A549 (cell line): ENCODE data around the gene FAM174B. TPM values are rescaled to one million over a fixed set of nuclear protein-coding genes. Genes with fewer than 3 reads are reported as not detected.

Source experiments
- ATAC-seq, 2 experiments: fragments of 200-7000 bp in 1 of 2; fragments of >200 bp in 1 of 2; cut with Nextera tagmentation in 1 of 2; cut with Tn5 transposase in 1 of 2; 3 replicates each; pipeline versions ENCODE4 v1.8.0 to v1.9.1; 2018 to 2020; ENCODE audit warnings: mild to moderate bottlenecking in 1 of 2, moderate library complexity in 1 of 2
- CTCF ChIA-PET: fragments of 300-600 bp; sonication (Branson Sonifier 250); formaldehyde crosslinking; extraction: SDS; loops from one replicate; lab custom pipeline; 2021; ENCODE audit warnings: antibody characterized with exemption, inconsistent platforms; lab: Yijun Ruan, JAX
- POLR2A ChIA-PET: fragments of 350-600 bp; formaldehyde crosslinking; extraction: SDS; loops from one replicate; lab custom pipeline; 2021; ENCODE audit warnings: antibody characterized with exemption, inconsistent platforms; lab: Yijun Ruan, JAX
- DNase-seq, 2 experiments: peaks; one replicate each; pipeline versions ENCODE4 v3.0.0 to v3.0.0-alpha.2; 2011 to 2016; ENCODE audit warnings: low read depth in 1 of 2, low spot score in 1 of 2
- FAIRE-seq: peaks from 2 replicates; lab custom pipeline; 2011; peaks lifted over from hg19 to GRCh38; lab: Jason Lieb, UNC
- H3K27ac ChIP-seq, 2 experiments: fragments of >200 bp; sonication (Bioruptor Twin); formaldehyde crosslinking; 3 replicates each; pipeline ENCODE4 v1.5.1; 2016 to 2017
- H3K4me1 ChIP-seq: fragments of >200 bp; sonication (Bioruptor Twin); formaldehyde crosslinking; 3 replicates; pipeline ENCODE4 v1.6.1; 2016
- H3K4me2 ChIP-seq: fragments of >200 bp; sonication (Bioruptor Twin); formaldehyde crosslinking; 3 replicates; pipeline ENCODE4 v1.6.1; 2016
- H3K4me3 ChIP-seq: fragments of >200 bp; sonication (Bioruptor Twin); formaldehyde crosslinking; 3 replicates; pipeline ENCODE4 v1.5.1; 2016
- H3K9me3 ChIP-seq: fragments of >200 bp; sonication (Bioruptor Twin); formaldehyde crosslinking; 3 replicates; pipeline ENCODE4 v1.6.1; 2016
- CHD2 ChIP-seq: fragments of 150-350 bp; IDR thresholded peaks from 2 replicates; pipeline ENCODE4 v1.6.1; 2014; ENCODE audit warnings: low read length; ENCODE audit not compliant: partially characterized antibody
- CHD4 ChIP-seq: fragments of 200-600 bp; sonication (generic); IDR thresholded peaks from 2 replicates; pipeline ENCODE4 v1.6.1; 2016; ENCODE audit warnings: antibody characterized with exemption, mild to moderate bottlenecking, borderline replicate concordance
- E2F6 ChIP-seq: IDR thresholded peaks from 2 replicates; pipeline ENCODE4 v1.6.1; 2012; ENCODE audit warnings: low read depth, borderline replicate concordance
- EHMT2 ChIP-seq: fragments of 200-600 bp; sonication (generic); IDR thresholded peaks from 2 replicates; pipeline ENCODE4 v1.6.1; 2016; ENCODE audit warnings: antibody characterized with exemption, low read depth, mild to moderate bottlenecking, moderate library complexity
- ELK1 ChIP-seq: fragments of 150-350 bp; IDR thresholded peaks from 2 replicates; pipeline ENCODE4 v1.6.1; 2014; ENCODE audit warnings: low read depth, mild to moderate bottlenecking, low read length
- GATA3 ChIP-seq: IDR thresholded peaks from 2 replicates; pipeline ENCODE4 v1.6.1; 2012; ENCODE audit warnings: borderline replicate concordance
- HDAC2 ChIP-seq: fragments of 200-600 bp; sonication (generic); IDR thresholded peaks from 2 replicates; pipeline ENCODE4 v1.6.1; 2016
- HES2 ChIP-seq: fragments of >200 bp; sonication (Bioruptor Twin); formaldehyde crosslinking; IDR thresholded peaks from 2 replicates; pipeline ENCODE4 v1.6.1; 2016
- HOXB13 ChIP-seq: fragments of 250-450 bp; sonication (Bioruptor Pico); IDR thresholded peaks from 2 replicates; pipeline ENCODE4 v1.5.0; 2020; ENCODE audit warnings: low read depth, mild to moderate bottlenecking, moderate library complexity
- KDM1A ChIP-seq: fragments of 200-600 bp; sonication (generic); IDR thresholded peaks from 2 replicates; pipeline ENCODE4 v1.6.1; 2016; ENCODE audit warnings: low read depth, mild to moderate bottlenecking
- MAZ ChIP-seq: fragments of 150-350 bp; IDR thresholded peaks from 2 replicates; pipeline ENCODE4 v1.6.1; 2014; ENCODE audit warnings: antibody characterized with exemption, low read depth, low read length, borderline replicate concordance
- NFE2L2 ChIP-seq: fragments of 150-350 bp; conservative IDR thresholded peaks from 2 replicates; pipeline ENCODE4 v1.6.1; 2014; ENCODE audit warnings: low read length
- NR3C1 ChIP-seq: fragments of >200 bp; sonication (Bioruptor Twin); formaldehyde crosslinking; IDR thresholded peaks from 3 replicates; pipeline ENCODE4 v1.6.1; 2017
- PBX3 ChIP-seq: IDR thresholded peaks from 2 replicates; pipeline ENCODE4 v1.6.1; 2012
- POLR2A ChIP-seq: IDR thresholded peaks from 2 replicates; pipeline ENCODE4 v1.6.1; 2012; ENCODE audit warnings: mild to moderate bottlenecking, low read length
- SREBF2 ChIP-seq: fragments of 450-650 bp; IDR thresholded peaks from 2 replicates; pipeline ENCODE4 v1.6.1; 2014; ENCODE audit warnings: mild to moderate bottlenecking, moderate library complexity
- TP53 ChIP-seq: fragments of 250-450 bp; sonication (Bioruptor Pico); IDR thresholded peaks from 2 replicates; pipeline ENCODE4 v1.5.0; 2021; ENCODE audit warnings: mild to moderate bottlenecking, moderate library complexity
- USF2 ChIP-seq: fragments of 450-650 bp; IDR thresholded peaks from 2 replicates; pipeline ENCODE4 v1.6.1; 2014; ENCODE audit warnings: antibody characterized with exemption
- ZC3H11A ChIP-seq: fragments of 450-650 bp; IDR thresholded peaks from 2 replicates; pipeline ENCODE4 v1.6.1; 2014; ENCODE audit warnings: antibody characterized with exemption, mild to moderate bottlenecking
- ZFP36 ChIP-seq: fragments of 450-650 bp; IDR thresholded peaks from 2 replicates; pipeline ENCODE4 v1.6.1; 2014; ENCODE audit warnings: borderline replicate concordance; ENCODE audit not compliant: partially characterized antibody
- ZSCAN20 ChIP-seq: fragments of 250-450 bp; sonication (Bioruptor Pico); IDR thresholded peaks from 2 replicates; pipeline ENCODE4 v1.8.0; 2022; ENCODE audit warnings: mild to moderate bottlenecking, moderate library complexity
- WGBS: methylation state at CpG from one replicate; pipeline ENCODE4 v1.1.6; 2017; ENCODE audit errors: missing lambda C conversion rate; 5-methylcytosine and 5-hydroxymethylcytosine counted together
- polyA plus RNA-seq, 4 experiments: library from polyadenylated mRNA; depleted of rRNA in 3 of 4; stranded (reverse); fragments of >200 nt; fragmentation: RNase III in 1 of 4; extraction: RNeasy Plus Mini Kit Qiagen cat#74134 plus additional on column Dnase treatment in 1 of 4; gene quantifications; 2 replicates in 3 of 4; 3 replicates in 1 of 4; pipeline ENCODE4 v1.2.3, GENCODE V29; 2011 to 2017

The FAM174B gene
- polyA plus RNA-seq, 2 of the 4 experiments (the other 2 are of a cell fraction) = 4.6 to 13.9 TPM

GRCh38 chr15:92653836-92654539 lies 1.6 kb downstream of the FAM174B start:
- no peak overlapping the region for H3K4me2 ChIP-seq
- no peaks in the 10 kb centered on the region; the same call in 2 of the 3 replicates for H3K4me1 ChIP-seq
- H3K4me3 ChIP-seq = no peak overlapping the region
- ChIA-PET CTCF (interaction anchor here (0.7 to 1.0 kb wide), 3 partner anchors 61 to 132 kb away, joined by 3 to 4 read pairs (median 3); no protein-coding TSS in a partner anchor), POLR2A (no interaction called here)
- no peaks in the 10 kb centered on the region for H3K9me3 ChIP-seq
- WGBS = 88% methylated on average over 7 of the region's 7 CpGs
- peak in 1 of 2 experiments; percentile 55 for DNase-seq
- ATAC-seq = peak in 1 of 2 experiments; percentile 59; a peak in 3 of 6 replicates
- TF ChIP-seq KDM1A (no peak), USF2 (no peak), POLR2A (no peak), NFE2L2 (no peak), SREBF2 (no peak), TP53 (CRISPR knock-in tag) (no peak), ZFP36 (no peak), NR3C1 (no peak), HDAC2 (no peak), EHMT2 (no peak), HOXB13 (CRISPR knock-in tag) (no peak), CHD2 (no peak), GATA3 (no peak), CHD4 (no peak), HES2 (no peak)
- FAIRE-seq = no peak
- H3K27ac ChIP-seq = no peak overlapping the region

GRCh38 chr15:92653366-92653765 lies 2.2 kb downstream of the FAM174B start:
- H3K27ac ChIP-seq = no peak overlapping the region
- DNase-seq (no peak), FAIRE-seq (no peak), ATAC-seq (no peak)
- H3K9me3 ChIP-seq = no peaks in the 10 kb centered on the region
- ChIA-PET CTCF (interaction anchor here (0.7 to 1.1 kb wide), 3 partner anchors 61 to 132 kb away, joined by 3 to 6 read pairs (median 3); no protein-coding TSS in a partner anchor), POLR2A (no interaction called here)
- no peak for TF ChIP-seq PBX3
- WGBS = 89% methylated on average over 5 of the region's 5 CpGs
- H3K4me3 ChIP-seq = no peak overlapping the region
- H3K4me1 ChIP-seq = no peaks in the 10 kb centered on the region; the same call in 2 of the 3 replicates
- no peak overlapping the region for H3K4me2 ChIP-seq

GRCh38 chr15:92652576-92652966 lies 3.0 kb downstream of the FAM174B start:
- FAIRE-seq (no peak), DNase-seq (no peak), ATAC-seq (no peak)
- no peak overlapping the region for H3K4me2 ChIP-seq
- H3K4me1 ChIP-seq = no peaks in the 10 kb centered on the region; the same call in 2 of the 3 replicates
- POLR2A ChIA-PET = no interaction called here
- no peak overlapping the region for H3K4me3 ChIP-seq
- TF ChIP-seq MAZ = no peak
- TF ChIP-seq HES2 = no peak
- no peak for TF ChIP-seq E2F6
- no peak for TF ChIP-seq NR3C1
- no peak for TF ChIP-seq ZC3H11A
- no peak for TF ChIP-seq ELK1
- no peak for TF ChIP-seq KDM1A
- TF ChIP-seq EHMT2 = no peak
- no peak for TF ChIP-seq SREBF2
- TF ChIP-seq GATA3 = no peak
- TF ChIP-seq CHD2 = no peak
- TF ChIP-seq ZSCAN20 (CRISPR knock-in tag) = no peak
- no peak overlapping the region for H3K27ac ChIP-seq
- WGBS = 87% methylated on average over 9 of the region's 9 CpGs
- no peaks in the 10 kb centered on the region for H3K9me3 ChIP-seq
- CTCF ChIA-PET = interaction anchor here (1.0 to 1.1 kb wide), 2 partner anchors 15 to 62 kb away, joined by 3 to 6 read pairs; no protein-coding TSS in a partner anchor
